ENCODE data around the gene NEK8.

NEK8 gene

GRCh38 chr17:28728364-28729200 is at the start of gene NEK8:
TSS of gene NEK8 (plus strand) at chr17:28728788. CDS start at chr17:28728814, 26 bp downstream.
- peak; percentile 88 for DNase-seq

- DNase-seq: no peak
Measured at GRCh38 chr17:28682655-28683054, 45.9 kb upstream of the NEK8 start.

GRCh38 chr17:28684963-28685362 is 43.6 kb upstream of the NEK8 start:
- DNase-seq: no peak

GRCh38 chr17:28685366-28685765 is 43.2 kb upstream of the NEK8 start:
- DNase-seq: no peak

- DNase-seq: no peak
Measured at GRCh38 chr17:28686296-28686695, 42.3 kb upstream of the NEK8 start.

- DNase-seq: no peak
Measured at GRCh38 chr17:28688481-28688880, 40.1 kb upstream of the NEK8 start.

GRCh38 chr17:28689011-28689410 is 39.6 kb upstream of the NEK8 start:
- no peak for DNase-seq

GRCh38 chr17:28693869-28694268 is 34.7 kb upstream of the NEK8 start:
- no peak for DNase-seq

GRCh38 chr17:28698253-28698941 is 30.2 kb upstream of the NEK8 start:
- no peak for DNase-seq

GRCh38 chr17:28700278-28700677 is 28.3 kb upstream of the NEK8 start:
- no peak for DNase-seq

- no peak for DNase-seq
Measured at GRCh38 chr17:28700830-28701492, 27.6 kb upstream of the NEK8 start.

- DNase-seq: no peak
Measured at GRCh38 chr17:28702026-28702751, 26.4 kb upstream of the NEK8 start.

GRCh38 chr17:28702752-28703150 is 25.8 kb upstream of the NEK8 start:
- DNase-seq: no peak

- DNase-seq: no peak
Measured at GRCh38 chr17:28703552-28704218, 24.9 kb upstream of the NEK8 start.

- DNase-seq: no peak
Measured at GRCh38 chr17:28704219-28704858, 24.2 kb upstream of the NEK8 start.

GRCh38 chr17:28705074-28705659 is 23.4 kb upstream of the NEK8 start:
- peak; percentile 12 for DNase-seq

GRCh38 chr17:28705728-28706334 is 22.8 kb upstream of the NEK8 start:
- no peak for DNase-seq

GRCh38 chr17:28706471-28707338 is 21.9 kb upstream of the NEK8 start:
- DNase-seq: no peak

- DNase-seq: no peak
Measured at GRCh38 chr17:28707339-28707720, 21.3 kb upstream of the NEK8 start.

Measured in NCI-H146 (cell line).